GM06990 (cell line): ENCODE results near the gene CCDC201.

Experiments
- DNase-seq: peaks from one replicate; pipeline ENCODE4 v3.0.0-alpha.2; 2011; ENCODE audit not compliant: insufficient read length; ENCODE audit errors: extremely low read depth
- H3K27me3 ChIP-seq: replicated peaks from 2 replicates; pipeline ENCODE4 v1.6.0; 2011; ENCODE audit warnings: low read length; ENCODE audit not compliant: control insufficient read depth, insufficient read depth
- H3K36me3 ChIP-seq: 2 replicates; pipeline ENCODE4 v1.5.1; 2011; ENCODE audit warnings: low read length; ENCODE audit not compliant: control insufficient read depth, insufficient read depth
- H3K4me3 ChIP-seq: replicated peaks from 2 replicates; pipeline ENCODE4 v1.5.1; 2011; ENCODE audit warnings: low read depth, mild to moderate bottlenecking, control low read depth, low read length
- TF ChIP-seq, protein P1 (sequence below): IDR thresholded peaks from 2 replicates; pipeline ENCODE4 v1.5.1; 2011; ENCODE audit warnings: low read length, control low read depth, mild to moderate bottlenecking, inconsistent platforms; ENCODE audit not compliant: insufficient read depth, poor library complexity, severe bottlenecking

CCDC201 gene, protein sequence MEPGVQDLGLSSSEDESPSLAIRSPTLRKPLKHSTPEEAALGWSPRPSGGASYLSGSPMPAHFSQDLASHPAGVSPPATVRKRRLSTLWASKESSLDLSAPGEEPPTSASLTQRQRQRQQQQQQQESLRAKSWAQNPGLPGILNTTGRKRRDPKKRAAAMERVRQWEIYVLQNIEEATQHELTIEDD

DNA sequence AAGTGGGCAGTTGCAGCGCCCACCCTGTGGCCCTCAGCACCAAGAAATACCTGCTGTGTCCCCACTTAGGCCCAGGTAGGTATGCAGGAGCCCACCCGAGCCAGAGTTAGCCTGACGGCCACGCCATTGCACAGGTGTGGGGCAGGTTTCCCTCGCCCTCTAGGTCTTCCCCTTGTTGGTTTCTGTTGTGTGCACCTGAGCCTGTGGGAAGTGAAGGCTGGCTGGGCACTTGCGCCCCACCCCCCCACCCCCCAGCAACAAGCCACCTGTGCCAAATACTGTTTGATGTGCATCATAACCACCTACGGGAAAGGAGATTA is at the start of gene CCDC201:
CCDC201 (minus strand) TSS at position 48 of the 320 bp plus-strand sequence. CDS start 75 bp downstream, outside the sequence.
- no peak for DNase-seq
- no peak within 1 kb of the TSS for H3K4me3 ChIP-seq
- no peaks in the 10 kb centered on the region for H3K36me3 ChIP-seq
- TF ChIP-seq, protein P1, sequence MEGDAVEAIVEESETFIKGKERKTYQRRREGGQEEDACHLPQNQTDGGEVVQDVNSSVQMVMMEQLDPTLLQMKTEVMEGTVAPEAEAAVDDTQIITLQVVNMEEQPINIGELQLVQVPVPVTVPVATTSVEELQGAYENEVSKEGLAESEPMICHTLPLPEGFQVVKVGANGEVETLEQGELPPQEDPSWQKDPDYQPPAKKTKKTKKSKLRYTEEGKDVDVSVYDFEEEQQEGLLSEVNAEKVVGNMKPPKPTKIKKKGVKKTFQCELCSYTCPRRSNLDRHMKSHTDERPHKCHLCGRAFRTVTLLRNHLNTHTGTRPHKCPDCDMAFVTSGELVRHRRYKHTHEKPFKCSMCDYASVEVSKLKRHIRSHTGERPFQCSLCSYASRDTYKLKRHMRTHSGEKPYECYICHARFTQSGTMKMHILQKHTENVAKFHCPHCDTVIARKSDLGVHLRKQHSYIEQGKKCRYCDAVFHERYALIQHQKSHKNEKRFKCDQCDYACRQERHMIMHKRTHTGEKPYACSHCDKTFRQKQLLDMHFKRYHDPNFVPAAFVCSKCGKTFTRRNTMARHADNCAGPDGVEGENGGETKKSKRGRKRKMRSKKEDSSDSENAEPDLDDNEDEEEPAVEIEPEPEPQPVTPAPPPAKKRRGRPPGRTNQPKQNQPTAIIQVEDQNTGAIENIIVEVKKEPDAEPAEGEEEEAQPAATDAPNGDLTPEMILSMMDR = no peak
- H3K27me3 ChIP-seq = no peaks in the 10 kb centered on the region

DNA sequence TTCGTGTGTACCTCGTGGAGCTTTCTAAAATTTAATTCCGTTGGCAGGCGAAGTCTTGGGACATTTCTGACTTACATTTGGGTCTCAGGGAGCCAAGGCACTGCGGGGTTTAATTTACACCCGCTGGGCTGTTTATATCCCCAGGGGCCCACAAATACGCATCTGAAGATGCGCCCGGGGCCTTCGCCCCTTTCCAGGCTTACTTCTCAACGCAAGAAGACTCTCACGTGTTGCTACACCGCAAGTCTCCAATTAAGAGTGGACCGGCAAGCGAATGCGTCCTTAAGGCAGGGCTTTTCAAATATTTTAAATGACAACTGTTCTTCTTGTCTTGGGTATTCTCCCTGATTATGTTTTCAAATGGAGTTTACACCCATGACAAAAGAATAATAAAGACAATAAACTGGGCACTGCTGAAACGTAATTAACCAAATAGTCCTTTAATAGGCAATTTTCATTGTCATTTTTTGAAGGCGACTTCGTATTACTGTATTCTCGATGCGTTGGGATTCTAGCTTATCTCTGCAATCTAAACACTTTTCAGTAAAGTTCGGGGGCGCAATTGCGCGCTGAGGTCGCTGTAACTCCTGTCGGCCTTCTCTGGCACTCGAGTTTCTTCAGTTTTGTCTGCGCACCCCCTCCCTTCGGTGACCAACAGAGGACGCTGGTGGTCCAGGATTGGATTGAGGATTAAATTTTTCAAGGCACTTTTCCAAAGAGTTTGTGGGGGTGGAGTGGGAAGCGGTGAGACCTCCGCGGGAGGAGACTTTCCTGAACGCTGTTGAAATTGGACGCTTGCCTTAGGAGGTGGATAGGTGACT is 49.0 kb upstream of the CCDC201 start:
- TF ChIP-seq, protein P1 = peak; percentile 66
- no peak overlapping the region for H3K4me3 ChIP-seq
- DNase-seq = no peak
- H3K36me3 ChIP-seq = no peaks in the 10 kb centered on the region
- peaks cover 3% of the 10 kb centered on the region for H3K27me3 ChIP-seq

DNA sequence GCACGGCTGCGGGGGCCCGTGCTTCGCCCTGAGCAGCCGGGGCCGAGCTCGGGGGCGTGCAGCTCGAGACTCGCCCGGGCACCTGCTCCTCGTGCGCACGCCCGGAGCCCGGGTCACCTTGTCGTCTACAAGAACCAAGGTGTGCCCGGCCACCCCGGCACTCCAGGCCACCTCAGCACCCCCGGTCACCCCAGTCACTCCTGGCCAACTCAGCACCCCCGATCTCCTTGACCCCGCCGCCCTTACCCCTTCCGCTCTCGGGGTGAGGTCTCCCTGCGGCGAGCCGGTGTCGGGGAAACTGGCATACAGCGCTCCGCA is 48.5 kb upstream of the CCDC201 start:
- Histone ChIP-seq H3K4me3 (no peak overlapping the region), H3K36me3 (no peaks in the 10 kb centered on the region), H3K27me3 (peaks cover 3% of the 10 kb centered on the region)
- TF ChIP-seq, protein P1 = no peak
- DNase-seq = no peak

DNA sequence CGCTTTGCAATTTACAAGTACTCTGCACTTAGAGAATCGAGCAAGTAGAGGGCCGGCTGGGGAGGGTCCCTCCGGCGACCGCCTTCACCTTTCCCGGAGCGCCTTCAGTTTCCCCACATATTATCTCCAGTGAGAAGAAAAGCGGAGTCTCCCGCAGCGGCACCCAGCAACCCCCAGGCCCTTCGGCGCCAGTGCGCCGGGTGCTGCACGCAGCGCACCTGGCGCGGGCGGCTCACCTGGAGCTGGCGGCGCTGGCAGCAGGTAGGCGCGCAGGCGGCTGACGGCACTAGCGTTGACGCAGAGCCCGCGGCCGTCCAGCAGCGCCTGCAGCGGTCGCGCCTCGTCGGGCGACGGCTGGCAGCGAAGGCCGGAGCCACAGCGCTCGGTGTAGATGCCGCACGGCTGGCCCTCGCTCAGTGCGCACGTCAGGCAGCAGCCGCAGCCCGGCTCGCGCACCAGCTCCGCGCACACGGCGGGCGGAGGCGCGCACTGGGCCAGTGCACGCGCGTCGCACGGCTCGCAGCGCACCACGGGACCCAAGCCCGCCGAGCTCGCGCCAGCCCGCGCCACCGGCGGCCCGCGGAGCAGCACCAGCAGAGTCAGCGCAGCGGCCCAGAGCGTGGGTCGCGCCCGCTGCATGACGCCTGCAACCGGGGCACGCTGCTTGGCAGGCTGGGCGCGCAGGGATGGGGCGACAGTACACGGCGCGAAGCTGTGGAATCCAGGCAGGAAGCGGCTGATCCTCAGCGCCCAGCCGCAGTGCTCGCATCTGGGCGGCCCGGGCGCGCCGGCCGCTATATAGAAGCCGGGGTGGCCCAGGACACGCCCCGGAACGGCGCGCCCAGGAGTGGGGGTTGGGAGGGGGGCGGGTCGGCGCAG is 47.9 kb upstream of the CCDC201 start, which contains the start of gene IGFBP3:
IGFBP3 (minus strand) TSS at position 771 of the 879 bp plus-strand sequence; CDS start at position 639, 132 bp downstream.
- Histone ChIP-seq H3K27me3 (peaks cover 3% of the 10 kb centered on the region), H3K4me3 (no peak within 1 kb of the TSS; the same call in 1 of the 2 replicates), H3K36me3 (no peaks in the 10 kb centered on the region)
- no peak for DNase-seq
- TF ChIP-seq, protein P1 = no peak

DNA sequence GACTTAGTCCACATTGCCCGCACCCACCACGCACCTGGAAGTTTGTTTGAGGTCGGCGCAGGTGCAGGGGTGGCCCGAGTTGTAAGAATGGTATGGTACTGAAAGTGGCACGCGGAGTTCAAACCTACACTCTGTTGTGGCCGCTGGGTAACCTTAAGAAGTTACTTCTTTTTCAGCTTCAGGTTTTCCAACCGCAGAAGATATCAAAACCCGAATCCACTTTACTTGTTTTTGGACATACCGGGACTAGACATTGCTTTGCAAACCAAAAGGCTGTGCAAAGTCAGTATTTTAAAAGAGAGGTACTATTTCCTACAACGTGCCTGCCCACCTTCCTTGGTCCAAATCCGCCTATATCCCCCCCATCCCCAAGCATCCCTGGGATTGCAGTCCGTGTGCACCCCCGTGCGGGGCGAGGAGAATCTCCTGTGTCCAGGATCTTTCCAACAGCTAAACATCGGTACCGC is 47.1 kb upstream of the CCDC201 start:
- no peak overlapping the region for H3K4me3 ChIP-seq
- no peaks in the 10 kb centered on the region for H3K36me3 ChIP-seq
- TF ChIP-seq, protein P1 = no peak
- no peak for DNase-seq
- peaks cover 3% of the 10 kb centered on the region for H3K27me3 ChIP-seq
